DND-41 (cell line): ENCODE measurements around the gene MLF1.

Source experiments
- CTCF ChIP-seq: IDR thresholded peaks from 2 replicates; pipeline ENCODE4 v1.5.1; 2012; ENCODE audit warnings: borderline replicate concordance, low read length, moderate library complexity, mild to moderate bottlenecking; ENCODE audit not compliant: poor library complexity, severe bottlenecking; ENCODE audit errors: extremely low read depth
- EZH2 ChIP-seq: IDR thresholded peaks from 3 replicates; pipeline ENCODE4 v1.6.1; 2012; ENCODE audit warnings: borderline replicate concordance, low read depth, mild to moderate bottlenecking, moderate library complexity, low read length, inconsistent platforms; ENCODE audit not compliant: severe bottlenecking

- TF ChIP-seq CTCF (peak; percentile 70), EZH2 (no peak)
Measured at GRCh38 chr3:158532099-158532734, 38.8 kb upstream of the MLF1 start.
